ENCODE measurements around the gene IRX6.

IRX6 gene

DNA sequence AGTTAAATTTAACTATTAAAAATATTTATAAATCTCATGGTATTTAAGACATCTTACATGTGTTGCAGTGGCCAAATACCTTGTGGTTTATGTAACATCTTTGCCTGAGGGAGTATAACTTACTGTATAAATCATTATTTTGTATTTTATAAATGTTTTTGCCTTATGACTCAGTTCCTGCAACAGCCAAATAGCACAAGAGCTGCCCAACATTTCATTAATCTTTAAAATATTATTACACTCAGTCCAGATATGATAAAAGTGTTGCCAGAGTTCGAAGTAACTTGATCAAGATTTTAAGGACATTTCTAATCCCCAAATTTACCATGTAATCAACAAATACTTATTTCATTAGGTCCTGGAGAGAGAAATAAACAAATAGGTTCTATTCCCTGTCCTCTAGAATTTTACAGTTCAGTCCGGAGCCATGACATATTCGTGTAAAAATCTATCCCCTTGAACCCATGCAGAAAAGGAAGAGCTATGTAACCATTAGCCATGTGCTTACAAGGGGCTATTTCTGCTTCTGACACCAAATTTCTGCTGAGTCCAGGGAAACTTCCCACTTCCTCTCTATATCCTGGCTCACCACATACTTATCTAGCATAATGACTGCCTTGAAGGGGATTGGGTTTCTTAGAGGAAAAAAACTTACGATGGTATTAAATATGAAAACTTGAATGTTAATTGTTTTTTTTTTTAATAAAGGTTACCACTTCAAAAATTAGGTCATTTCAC, 44.0 kb downstream of the IRX6 start:
- DNase-seq (ENCODE audit: low read depth) = no peak

DNA sequence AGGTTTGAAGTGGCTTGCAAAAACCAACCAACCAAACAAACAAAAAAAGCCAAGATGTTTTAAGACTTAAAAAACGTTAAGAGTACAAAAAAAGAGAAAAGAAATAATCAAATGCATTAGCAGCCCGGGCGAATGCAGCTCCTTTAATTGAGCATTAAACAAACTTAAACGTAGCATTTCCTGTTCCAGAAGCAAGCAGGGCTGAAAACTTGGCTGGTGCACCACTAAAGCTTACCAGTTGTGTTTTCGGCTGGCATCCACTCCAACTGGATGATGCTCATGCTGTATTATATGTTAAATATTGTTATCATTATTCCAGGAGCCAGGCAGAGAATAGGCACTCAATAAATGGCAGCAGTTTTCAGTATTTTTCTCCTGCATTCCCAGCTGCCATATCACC, 45.1 kb downstream of the IRX6 start:
- DNase-seq (ENCODE audit: low read depth) = no peak

DNA sequence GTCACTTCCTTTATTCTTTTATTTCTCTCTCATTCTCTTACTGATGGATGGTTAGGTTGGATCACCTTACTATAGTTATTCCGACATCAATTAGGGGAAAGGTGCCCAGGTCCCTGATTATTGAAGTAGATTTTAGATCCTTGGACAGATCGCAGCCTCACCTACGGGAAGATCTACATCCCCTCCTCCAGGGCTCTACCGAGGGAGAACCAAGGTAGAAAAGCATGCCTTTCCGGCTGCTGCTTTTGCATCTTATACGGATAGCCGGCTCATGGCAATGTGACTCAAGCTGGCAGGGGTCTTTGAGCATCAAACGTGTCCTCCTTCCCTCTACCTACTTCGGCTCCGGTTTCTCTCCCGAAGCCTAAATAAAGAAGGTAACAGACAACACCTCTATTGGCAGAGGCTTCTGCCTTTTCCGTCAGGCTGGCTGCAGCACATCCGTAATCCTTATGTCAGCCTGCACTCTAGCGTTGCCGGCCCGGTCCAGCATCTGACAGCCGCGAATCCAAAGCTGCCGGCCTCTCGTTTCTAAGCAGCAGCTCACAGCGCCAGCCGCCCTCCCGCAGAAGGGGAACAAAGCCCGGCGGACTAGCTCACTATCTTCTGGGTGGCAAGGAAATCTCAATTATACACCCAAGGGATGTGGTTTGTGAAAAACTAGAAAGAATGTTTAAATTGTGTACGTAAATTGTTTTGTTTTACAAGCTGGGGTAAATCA, 46.9 kb downstream of the IRX6 start:
- DNase-seq (ENCODE audit: low read depth) = no peak

DNA sequence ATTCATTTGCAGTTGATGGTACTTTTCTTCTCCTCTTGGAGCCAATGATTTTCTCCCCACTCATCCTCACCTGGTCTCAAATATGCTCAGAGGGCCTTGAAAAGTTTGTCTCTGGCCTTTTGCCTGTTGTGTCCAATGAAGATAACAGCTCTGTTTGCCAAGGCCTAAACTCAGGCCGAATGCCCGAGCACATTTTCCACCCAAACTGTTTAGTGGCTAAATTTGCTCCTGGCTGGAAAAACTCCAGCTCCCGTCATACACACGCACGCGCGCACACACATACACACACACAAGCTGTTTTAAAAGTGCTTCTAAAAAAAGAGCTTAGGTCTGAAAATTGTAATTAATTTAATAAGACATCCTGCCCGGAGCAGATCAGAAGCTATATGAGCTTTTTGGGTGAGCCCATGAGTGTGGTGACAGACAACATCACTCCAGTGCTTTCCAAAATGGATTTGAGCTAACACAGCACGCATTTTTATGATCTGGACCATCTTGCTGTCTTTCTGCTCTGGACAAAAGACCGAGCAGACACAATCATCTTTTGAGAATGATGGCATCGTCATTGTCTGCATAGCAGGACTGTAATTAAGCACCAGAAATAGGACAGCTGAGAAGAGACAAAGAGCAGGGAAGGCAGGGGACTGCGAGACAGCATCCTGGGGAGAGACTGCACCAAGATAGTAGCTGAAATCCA, 48.9 kb downstream of the IRX6 start:
- no peak for DNase-seq (ENCODE audit: low read depth)

DNA sequence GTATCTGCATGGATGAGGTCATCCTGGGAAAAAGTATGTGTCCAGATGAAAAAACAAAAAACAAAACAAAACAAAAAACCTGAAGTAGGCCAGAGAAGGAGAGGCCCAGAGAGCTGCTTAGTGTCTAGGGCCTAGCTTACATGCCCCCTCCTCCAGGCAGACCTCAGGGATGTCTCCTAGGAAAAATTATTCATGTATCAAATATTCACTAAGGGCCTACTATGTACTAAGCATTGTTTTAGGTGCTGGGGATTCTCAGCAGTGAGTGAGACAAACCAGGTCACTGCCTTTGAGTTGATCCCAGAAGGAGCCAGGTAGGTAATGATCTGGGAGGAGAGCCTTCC, 49.5 kb downstream of the IRX6 start:
- no peak for DNase-seq (ENCODE audit: low read depth)

DNA sequence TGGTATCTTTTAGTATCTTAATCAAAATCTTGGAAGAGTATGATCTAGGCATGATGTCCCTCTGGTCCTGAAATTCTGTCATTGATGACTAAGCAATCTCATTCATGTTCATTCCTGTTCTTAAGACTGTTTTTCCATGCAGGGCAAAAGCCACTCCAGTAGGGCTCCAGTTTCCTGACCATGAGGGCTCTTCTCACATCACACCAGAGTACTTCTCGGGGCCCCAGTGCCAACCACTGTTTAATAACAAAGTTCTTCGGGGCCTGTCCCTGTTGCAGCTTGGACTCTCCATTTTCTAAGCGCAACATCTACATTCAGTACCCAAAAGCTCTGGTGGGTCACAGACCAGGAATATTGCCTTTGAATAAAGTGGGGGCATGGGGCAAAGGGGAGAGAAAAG, 52.0 kb downstream of the IRX6 start:
- no peak for DNase-seq (ENCODE audit: low read depth)

DNA sequence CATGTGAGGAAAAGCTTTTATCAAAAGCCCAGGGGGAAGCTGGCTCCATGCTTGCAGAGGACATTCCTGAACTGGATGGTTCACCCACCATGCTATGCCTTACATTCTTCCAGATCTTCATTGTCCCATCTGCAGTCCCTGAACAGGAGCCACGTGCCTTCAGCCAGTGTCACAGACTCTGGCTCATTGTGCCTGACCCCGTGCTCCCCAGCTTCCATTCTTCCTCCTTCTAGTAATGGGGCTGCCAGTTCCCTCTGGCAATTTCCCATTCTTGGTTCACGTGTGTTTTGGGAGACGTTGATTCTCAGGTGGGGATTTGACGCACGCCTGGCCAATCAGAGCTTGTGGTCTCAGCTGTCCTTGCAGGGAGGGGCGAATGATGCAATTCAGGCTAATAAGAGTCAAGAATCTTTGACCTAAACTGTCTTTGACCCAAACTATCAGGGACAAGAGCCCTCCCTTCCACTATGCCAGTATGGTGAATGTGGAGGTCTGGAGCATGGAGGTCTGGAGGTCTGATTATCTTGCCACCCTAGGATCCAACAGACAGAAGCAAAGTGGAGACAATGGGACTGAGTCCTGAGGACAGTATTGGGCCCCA, 52.7 kb downstream of the IRX6 start:
- no peak for DNase-seq (ENCODE audit: low read depth)

DNA sequence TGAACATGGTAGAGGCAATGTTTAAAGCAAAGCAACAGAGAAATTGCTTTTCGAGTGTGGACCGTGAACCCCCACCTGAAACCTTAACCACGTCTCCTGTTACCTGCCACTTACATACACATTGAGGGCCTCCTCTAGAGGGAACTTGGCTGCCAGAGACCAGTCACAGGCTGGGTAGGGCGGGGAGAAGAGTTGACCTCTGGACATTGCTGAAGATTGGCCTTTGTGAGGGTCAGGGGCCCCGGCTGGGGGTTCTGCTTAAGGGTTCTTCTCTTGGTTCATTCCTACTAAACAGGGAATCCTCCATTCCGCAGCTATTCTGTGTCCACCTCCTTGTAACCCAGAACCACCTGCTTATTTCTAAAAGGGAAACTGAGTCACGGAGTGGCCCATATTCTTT, 53.8 kb downstream of the IRX6 start:
- DNase-seq (ENCODE audit: low read depth) = no peak

DNA sequence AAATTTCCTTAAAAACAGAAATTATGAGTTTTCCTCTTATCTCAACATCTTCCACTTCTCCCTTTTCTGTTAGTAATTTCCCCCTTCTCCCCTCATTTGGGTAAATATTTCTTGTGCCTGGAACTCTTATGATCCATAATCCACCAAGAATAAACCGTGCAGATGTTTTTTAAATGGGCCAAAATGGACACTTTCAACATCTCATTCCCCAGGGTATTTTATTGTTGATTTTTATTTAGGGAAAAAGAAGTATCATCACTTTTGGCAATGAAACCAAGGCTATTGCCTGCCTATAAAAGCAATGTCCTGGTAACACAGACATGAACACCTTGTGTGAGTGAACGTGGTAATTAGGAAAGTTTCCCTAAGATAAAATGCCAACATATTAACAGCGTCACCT, 54.6 kb downstream of the IRX6 start:
- DNase-seq (ENCODE audit: low read depth) = no peak

DNA sequence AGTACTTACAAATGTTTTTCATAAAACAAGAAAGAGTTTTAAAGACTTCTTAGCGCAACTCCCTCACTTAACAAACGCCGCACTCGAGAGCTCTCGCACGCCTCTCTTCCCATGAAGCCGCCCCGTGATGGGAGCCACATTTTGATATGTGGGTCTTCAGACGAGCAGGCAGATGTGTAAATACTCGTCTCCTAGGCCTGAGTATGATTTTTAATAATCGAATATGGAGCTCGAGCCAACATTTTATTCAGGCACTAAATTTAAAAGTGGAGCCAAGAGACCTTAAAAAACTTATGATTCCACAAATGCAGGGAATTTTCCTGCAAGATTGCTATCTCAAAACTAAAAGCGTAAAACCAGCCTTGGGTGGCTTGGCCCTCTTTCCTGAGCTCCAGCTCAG, 55.4 kb downstream of the IRX6 start:
- DNase-seq (ENCODE audit: low read depth) = no peak

DNA sequence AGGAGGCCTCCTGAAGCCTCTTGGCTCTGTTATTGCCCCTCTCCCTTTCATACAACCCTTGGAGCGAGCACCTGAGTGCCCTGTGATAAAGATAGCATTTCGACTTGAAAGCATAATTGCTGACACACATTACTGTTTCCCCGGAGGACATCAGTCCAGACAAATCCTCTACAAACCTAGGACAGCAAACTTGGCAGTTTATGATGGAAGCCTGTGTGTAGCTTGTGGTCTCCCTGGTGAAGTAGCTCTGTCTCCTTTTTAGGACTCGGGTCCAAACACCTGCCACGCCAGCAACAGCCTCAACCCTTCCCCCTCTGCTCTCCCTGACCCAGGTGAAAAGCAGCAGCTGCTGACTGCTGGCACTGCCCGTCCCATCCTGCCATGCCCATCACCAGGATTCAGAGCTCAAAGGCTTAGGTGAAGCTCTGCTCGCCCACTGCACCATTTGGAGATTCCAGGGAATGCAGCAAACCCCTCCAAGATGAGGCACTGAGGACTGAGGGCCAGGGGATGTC, 55.9 kb downstream of the IRX6 start:
- no peak for DNase-seq (ENCODE audit: low read depth)
